Activated CD4-positive, alpha-beta T cell treated with anti-CD3 and anti-CD28 coated beads, Interleukin-2, Interleukin-6, amounts not matched to agents 100 ng/mL and 50 ng/mL, durations not matched to agents 16 hours and 8 hours (primary cell): ENCODE results near the gene TIMM8B.
"Not testable (repeated sequence)": the region's sequence is repeated elsewhere in the genome, so short reads cannot be mapped to it uniquely, and the experiment has no call there.

Experiments
- DNase-seq: peaks from one replicate; pipeline ENCODE4 v3.0.0-alpha.2; 2020

The TIMM8B gene

GRCh38 chr11:112086422-112087191 is at the start of gene TIMM8B, which contains the start of gene SDHD:
TIMM8B (minus strand) TSS chr11:112086756; CDS start chr11:112086723, 33 bp downstream.
SDHD (plus strand) TSS chr11:112086873; CDS start chr11:112086908, 35 bp downstream.
- peak; percentile 98 for DNase-seq

- no peak for DNase-seq
Observed at GRCh38 chr11:112134473-112134872, 47.9 kb upstream of the TIMM8B start.

GRCh38 chr11:112132737-112133136 is 46.2 kb upstream of the TIMM8B start:
- DNase-seq, result no peak

- no peak for DNase-seq
Observed at GRCh38 chr11:112129656-112130055, 43.1 kb upstream of the TIMM8B start.

GRCh38 chr11:112128483-112129121 is 42.0 kb upstream of the TIMM8B start:
- DNase-seq, result no peak

- DNase-seq, result no peak
Observed at GRCh38 chr11:112127056-112127455, 40.5 kb upstream of the TIMM8B start.

- DNase-seq, result no peak
Observed at GRCh38 chr11:112123129-112123528, 36.6 kb upstream of the TIMM8B start.

GRCh38 chr11:112121981-112122615 is 35.5 kb upstream of the TIMM8B start:
- DNase-seq, result no peak

- DNase-seq, result peak; percentile 47
Observed at GRCh38 chr11:112118176-112118575, 31.6 kb upstream of the TIMM8B start.

GRCh38 chr11:112115386-112115785 is 28.8 kb upstream of the TIMM8B start:
- no peak for DNase-seq

- DNase-seq, result no peak
Observed at GRCh38 chr11:112114460-112114859, 27.9 kb upstream of the TIMM8B start.

GRCh38 chr11:112113539-112114457 is 27.2 kb upstream of the TIMM8B start:
- peak; percentile 63 for DNase-seq

GRCh38 chr11:112106070-112106469 is 19.5 kb upstream of the TIMM8B start:
- no peak for DNase-seq

GRCh38 chr11:112103446-112103845 is 16.9 kb upstream of the TIMM8B start:
- DNase-seq, result no peak

- DNase-seq, result no peak
Observed at GRCh38 chr11:112100462-112100861, 13.9 kb upstream of the TIMM8B start.

- no peak for DNase-seq
Observed at GRCh38 chr11:112097734-112098528, 11.4 kb upstream of the TIMM8B start.

- no peak for DNase-seq
Observed at GRCh38 chr11:112096194-112096593, 9.6 kb upstream of the TIMM8B start.

- DNase-seq, result not testable (repeated sequence)
Observed at GRCh38 chr11:112095302-112095701, 8.7 kb upstream of the TIMM8B start.

GRCh38 chr11:112087212-112087611 is 656 bp upstream of the TIMM8B start:
- peak; percentile 2 for DNase-seq

GRCh38 chr11:112085822-112086421 is 634 bp downstream of the TIMM8B start:
- DNase-seq, result peak; percentile 49

GRCh38 chr11:112082729-112083128 is 3.8 kb downstream of the TIMM8B start:
- peak; percentile 83 for DNase-seq
